LNCaP clone FGC (cell line): ENCODE data around the gene NCBP3.

Experiments
- DNase-seq: peaks from one replicate; pipeline ENCODE4 v3.0.0-alpha.2; 2011; ENCODE audit warnings: low read depth
- H3K4me3 ChIP-seq: 2 replicates; pipeline ENCODE4 v1.5.1; 2011; ENCODE audit warnings: mild to moderate bottlenecking, low read depth, low read length, control low read depth
- CTCF ChIP-seq: IDR thresholded peaks from 2 replicates; pipeline ENCODE4 v1.5.1; 2012; ENCODE audit warnings: mild to moderate bottlenecking; ENCODE audit not compliant: control insufficient read depth, insufficient read depth; ENCODE audit errors: extremely low read depth

The NCBP3 gene

GRCh38 chr17:3867606-3868005, 21.6 kb upstream of the NCBP3 start:
- DNase-seq = no peak
- no peak for TF ChIP-seq CTCF
- no peak overlapping the region for H3K4me3 ChIP-seq

DNA sequence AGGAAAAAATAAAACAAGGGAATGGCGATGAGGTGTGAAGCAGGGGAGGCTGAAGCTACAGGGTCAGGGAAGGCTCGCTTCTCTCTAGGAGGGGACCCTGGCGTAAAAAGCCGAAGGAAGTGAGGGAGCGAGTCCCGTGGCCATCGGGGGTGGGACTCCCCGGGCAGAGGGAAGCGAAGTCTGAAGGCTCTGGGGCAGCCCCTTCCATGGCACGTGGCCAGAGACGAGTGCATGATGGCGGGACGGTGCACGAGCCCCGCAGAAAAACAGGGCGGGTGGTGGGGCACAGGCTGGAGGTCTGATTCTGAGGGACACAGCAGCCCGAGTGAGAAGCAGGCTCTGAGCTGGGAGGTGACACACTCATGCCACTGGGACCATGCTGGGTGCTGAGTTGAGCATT, 21.1 kb upstream of the NCBP3 start:
- no peak for TF ChIP-seq CTCF
- no peak overlapping the region for H3K4me3 ChIP-seq
- no peak for DNase-seq

- no peak for DNase-seq
- H3K4me3 ChIP-seq = no peak overlapping the region
- no peak for TF ChIP-seq CTCF
These were observed 20.2 kb upstream of the NCBP3 start for GRCh38 chr17:3866276-3866675.

DNA sequence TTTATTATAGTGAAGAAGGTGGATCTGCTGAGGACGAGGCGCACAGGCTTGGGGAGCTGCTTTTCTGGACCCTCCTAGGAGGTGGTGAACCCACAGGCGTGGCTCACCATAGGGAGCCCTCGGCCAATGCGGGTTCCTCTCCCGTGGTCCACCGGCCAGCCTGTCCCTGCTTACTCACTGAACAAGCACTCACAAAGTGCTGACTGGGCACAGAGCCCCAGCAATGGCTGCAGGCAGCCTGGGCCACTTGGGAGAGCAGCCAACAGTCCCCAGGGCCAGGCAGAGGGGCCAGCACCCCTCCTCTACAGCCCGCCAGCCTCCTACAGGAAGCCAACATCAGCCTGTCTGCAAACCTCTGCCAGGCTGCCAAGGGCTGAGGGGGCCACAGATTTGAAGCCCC, 19.1 kb upstream of the NCBP3 start:
- no peak for TF ChIP-seq CTCF
- no peak for DNase-seq
- H3K4me3 ChIP-seq = no peak overlapping the region

DNA sequence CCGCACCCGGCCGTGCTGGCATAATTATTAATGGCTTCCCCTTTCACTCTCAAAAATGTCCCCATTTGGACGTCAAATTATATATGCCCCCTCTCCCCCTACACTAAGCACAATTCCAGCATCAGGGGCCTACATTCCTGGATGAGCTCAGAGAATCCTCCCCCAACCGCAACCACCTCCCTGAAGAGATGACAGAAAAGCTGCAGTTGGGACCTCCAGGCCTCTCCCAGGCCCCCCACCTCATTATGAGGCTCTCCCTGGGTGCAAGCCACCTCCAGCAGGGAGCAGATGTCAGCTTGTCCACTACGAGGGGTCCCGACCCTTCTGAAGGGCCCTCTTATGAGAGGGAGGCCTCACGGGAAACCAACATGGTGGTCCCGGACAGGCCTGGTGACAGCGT, 18.5 kb upstream of the NCBP3 start:
- no peak for TF ChIP-seq CTCF
- H3K4me3 ChIP-seq = no peak overlapping the region
- DNase-seq = no peak

DNA sequence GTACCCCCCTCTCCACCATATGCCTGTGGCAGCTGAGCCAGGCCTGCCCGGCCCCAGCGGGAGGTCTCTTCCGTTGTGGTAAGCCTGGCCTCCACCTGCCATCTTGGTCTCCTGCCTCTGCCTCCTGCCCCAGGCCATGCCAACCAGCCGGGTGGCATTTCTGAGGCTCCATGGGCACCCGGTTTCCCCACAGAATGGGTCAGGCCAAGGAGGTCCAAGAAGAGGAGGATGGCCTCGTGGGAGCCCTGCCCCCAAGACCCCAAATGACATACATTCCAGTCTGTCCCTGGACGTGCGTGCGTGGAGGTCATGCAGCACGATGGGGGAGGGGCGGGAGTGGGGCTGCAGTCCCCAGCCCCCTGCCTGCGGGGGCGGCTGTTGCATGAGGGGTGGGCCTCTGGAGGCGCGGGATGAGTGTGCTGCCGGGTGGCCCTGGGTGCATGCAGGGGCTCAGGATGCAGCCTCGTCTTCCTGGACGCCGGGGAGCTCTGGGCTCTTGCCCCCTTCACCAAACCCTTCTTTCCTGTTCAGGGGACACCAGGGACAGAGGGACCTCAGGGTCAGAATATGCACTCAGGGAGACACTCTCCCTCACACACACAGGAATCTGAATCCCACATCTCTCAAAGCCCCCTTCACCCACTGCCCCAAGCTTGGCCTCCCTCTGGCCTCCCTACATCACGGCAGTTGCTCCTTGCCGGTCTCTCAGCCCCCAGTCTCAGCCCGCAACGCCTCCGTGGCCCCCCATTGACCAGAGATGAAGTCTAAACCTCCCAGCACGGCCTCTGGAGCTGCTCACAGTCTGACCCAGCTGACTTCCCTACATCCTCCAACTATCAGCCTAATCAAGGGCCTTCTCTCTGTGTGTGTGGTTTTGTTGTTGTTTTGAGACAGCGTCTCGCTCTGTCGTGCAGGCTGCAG, 16.0 kb upstream of the NCBP3 start:
- DNase-seq = no peak
- H3K4me3 ChIP-seq = no peak overlapping the region
- no peak for TF ChIP-seq CTCF
